GM15510 (cell line): ENCODE results near the gene ST3GAL4.

Source experiments
- POLR2A ChIP-seq: IDR thresholded peaks from 3 replicates; pipeline ENCODE4 v1.6.1; 2011; ENCODE audit warnings: borderline replicate concordance; ENCODE audit not compliant: insufficient read length; ENCODE audit errors: extremely low read depth

ST3GAL4 gene

GRCh38 chr11:126452241-126453101 lies 97.0 kb downstream of the ST3GAL4 start:
- TF ChIP-seq POLR2A: no peak

- no peak for TF ChIP-seq POLR2A
These were observed 100.6 kb downstream of the ST3GAL4 start for GRCh38 chr11:126456089-126456488.

GRCh38 chr11:126456783-126457542 lies 101.5 kb downstream of the ST3GAL4 start:
- no peak for TF ChIP-seq POLR2A

- no peak for TF ChIP-seq POLR2A
These were observed 102.3 kb downstream of the ST3GAL4 start for GRCh38 chr11:126457817-126458216.

- no peak for TF ChIP-seq POLR2A
These were observed 104.3 kb downstream of the ST3GAL4 start for GRCh38 chr11:126459691-126460281.

- no peak for TF ChIP-seq POLR2A
These were observed 105.1 kb downstream of the ST3GAL4 start for GRCh38 chr11:126460417-126461095.

GRCh38 chr11:126461096-126461440 lies 105.6 kb downstream of the ST3GAL4 start:
- TF ChIP-seq POLR2A: no peak

- no peak for TF ChIP-seq POLR2A
These were observed 106.5 kb downstream of the ST3GAL4 start for GRCh38 chr11:126461996-126462395.

GRCh38 chr11:126462422-126462821 lies 106.9 kb downstream of the ST3GAL4 start:
- TF ChIP-seq POLR2A: no peak
